HG02798 (cell line): ENCODE results near the gene ZDHHC24.

Experiments used
- ATAC-seq: cut with Tn5 transposase; IDR thresholded peaks from one replicate; pipeline ENCODE4 v1.9.1; 2021; ENCODE audit warnings: mild to moderate bottlenecking; ENCODE audit not compliant: unreplicated experiment, poor library complexity

Gene ZDHHC24

DNA sequence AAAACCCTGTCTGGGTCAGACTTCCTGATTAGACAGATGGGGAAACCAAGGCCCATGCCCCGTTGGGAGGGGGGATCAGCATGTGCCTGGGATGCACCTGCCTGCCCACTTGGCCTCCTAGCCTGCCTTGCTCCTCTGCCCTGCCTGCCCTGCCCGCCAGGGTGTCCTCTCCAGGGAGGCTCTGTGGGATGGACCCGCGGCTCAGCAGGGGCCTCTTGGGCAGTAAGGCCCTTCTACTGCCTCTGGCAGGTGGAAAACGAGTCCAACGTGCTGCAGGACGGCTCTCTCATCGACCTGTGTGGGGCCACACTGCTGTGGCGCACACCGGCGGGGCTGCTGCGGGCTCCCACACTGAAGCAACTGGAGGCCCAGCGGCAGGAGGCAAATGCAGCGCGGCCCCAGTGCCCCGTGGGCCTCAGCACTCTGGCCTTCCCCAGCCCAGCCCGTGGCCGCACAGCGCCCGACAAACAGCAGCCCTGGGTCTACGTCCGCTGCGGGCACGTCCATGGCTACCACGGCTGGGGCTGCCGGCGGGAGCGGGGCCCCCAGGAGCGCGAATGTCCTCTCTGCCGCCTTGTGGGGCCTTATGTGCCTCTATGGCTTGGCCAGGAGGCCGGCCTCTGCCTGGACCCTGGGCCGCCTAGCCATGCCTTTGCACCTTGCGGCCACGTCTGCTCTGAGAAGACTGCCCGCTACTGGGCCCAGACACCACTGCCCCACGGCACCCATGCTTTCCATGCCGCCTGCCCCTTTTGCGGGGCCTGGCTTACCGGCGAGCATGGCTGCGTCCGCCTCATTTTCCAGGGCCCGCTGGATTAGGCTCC is 70.3 kb downstream of the ZDHHC24 start:
- no peak for ATAC-seq

DNA sequence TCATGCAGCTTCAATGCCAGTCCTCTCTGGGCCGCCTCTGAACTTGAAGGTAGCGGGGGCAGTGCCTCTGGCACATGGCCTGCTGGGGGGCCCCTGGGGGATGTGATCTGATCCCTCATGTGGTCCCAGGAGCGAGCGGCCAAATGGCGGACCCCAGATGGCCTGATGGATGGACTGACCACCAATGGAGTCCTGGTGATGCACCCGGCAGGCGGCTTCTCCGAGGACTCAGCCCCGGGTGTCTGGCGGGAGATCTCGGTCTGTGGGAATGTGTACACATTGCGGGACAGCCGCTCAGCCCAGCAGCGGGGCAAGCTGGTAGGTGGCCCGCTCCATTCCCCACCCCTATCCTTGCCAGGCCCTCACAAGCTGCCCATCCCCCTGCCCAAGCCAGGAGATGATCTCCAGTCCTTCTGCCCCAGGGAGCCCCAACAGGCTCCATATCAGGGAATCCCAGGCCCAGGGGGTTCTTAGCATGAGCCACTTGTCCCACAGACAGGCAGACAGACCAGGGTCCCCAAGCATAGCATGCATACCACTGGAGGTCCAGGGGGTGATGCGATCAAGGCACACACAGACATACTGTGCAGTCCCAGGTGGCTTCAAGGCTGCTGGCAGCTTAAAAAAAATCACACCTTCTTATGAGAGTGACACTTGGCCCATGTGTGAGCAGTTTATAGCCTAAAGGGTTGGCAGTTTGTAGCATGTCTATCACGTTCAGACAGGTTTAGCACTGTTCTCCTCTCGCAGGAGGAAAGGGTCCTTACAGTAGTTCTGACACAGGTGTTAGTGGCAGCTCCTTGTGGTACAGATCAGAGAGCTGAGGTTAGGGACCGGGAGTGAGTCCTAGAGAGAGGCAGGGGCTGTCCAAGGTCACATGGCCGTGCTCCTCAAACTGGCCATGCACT is 72.0 kb downstream of the ZDHHC24 start:
- ATAC-seq = no peak

DNA sequence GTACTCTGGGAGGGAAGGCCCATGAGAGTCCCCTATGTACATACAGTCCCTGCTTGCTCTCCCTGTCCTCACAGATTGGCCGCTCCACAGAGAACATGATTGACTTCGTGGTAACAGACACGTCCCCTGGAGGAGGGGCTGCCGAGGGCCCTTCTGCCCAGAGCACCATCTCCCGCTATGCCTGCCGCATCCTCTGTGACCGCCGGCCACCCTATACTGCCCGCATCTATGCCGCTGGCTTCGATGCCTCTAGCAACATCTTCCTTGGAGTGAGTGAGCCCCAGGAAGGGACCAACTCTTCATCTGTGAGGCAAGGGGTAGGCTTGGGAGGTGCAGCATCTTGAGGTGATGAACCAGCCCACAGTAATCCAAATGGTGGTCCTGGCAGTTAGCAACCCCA is 72.7 kb downstream of the ZDHHC24 start:
- ATAC-seq = no peak

DNA sequence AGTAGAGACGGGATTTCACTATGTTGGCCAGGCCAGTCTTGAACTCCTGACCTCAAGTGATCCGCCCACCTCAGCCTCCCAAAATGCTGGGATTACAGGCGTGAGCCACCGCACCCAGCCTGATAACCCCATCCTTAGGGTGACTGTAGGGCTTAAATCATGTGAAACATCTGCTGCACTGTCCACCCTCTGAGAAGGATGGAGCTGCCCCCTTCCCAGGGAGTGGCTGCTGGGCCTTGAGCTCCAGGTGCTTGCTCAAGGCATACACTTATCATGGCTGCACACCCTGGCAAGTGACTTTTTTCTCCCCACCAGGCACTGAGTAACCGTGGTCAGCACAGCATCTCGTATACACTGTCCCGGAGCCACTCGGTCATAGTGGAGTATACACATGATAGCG is 73.8 kb downstream of the ZDHHC24 start:
- no peak for ATAC-seq

DNA sequence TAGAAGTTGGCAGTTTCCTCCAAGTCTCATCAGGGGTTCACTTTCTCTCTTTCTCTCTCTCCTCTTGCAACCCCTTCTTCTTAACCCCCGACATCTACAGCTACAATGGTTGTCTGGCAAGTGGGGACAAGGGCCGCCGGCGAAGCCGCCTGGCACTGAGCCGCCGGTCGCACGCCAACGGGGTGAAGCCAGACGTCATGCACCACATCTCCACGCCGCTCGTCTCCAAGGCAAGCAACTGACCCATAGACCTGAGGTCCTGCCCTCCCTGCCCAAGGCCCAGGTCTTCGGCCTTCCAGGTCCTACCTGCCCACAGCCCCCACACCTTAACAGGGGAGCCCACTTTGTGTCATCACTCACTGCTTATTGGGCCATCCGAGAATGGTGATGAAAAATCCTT is 74.7 kb downstream of the ZDHHC24 start:
- no peak for ATAC-seq
